Measurements from ENCODE around the gene AGAP2.

GRCh38 chr12:57760347-57760982, 21.9 kb upstream of the AGAP2 start:
- no peak for TF ChIP-seq CCAR2 (IDR thresholded peaks at IDR 0.05; ENCODE audit: low read depth, low read length)
- TF ChIP-seq MYNN (IDR thresholded peaks at IDR 0.05): no peak
- TF ChIP-seq MYNN (CRISPR knock-in tag; IDR thresholded peaks at IDR 0.05): no peak
- TF ChIP-seq CTCF (IDR thresholded peaks at IDR 0.05 in 2 of 3, conservative IDR thresholded peaks at IDR 0.05 in 1 of 3; ENCODE audit: insufficient read depth in 2 of 3, low read depth in 1 of 3, low read length in 3 of 3): no peak
- no peak for TF ChIP-seq ELF1 (tag; IDR thresholded peaks at IDR 0.05)
- TF ChIP-seq EGR1 (conservative IDR thresholded peaks at IDR 0.05): no peak
- TF ChIP-seq POLR2A (conservative IDR thresholded peaks at IDR 0.05): no peak
- no peak for TF ChIP-seq EP300 (IDR thresholded peaks at IDR 0.05; ENCODE audit: low read length)
- TF ChIP-seq ZNF232 (CRISPR knock-in tag; IDR thresholded peaks at IDR 0.05): no peak
